Measurements from ENCODE around the gene RABGAP1L. TPM values are rescaled to one million over a fixed set of nuclear protein-coding genes. Genes with fewer than 3 reads are reported as not detected.

Gene RABGAP1L
- polyA plus RNA-seq, 3 donors: 35.2 to 75.3 (median 63.3) TPM

DNA sequence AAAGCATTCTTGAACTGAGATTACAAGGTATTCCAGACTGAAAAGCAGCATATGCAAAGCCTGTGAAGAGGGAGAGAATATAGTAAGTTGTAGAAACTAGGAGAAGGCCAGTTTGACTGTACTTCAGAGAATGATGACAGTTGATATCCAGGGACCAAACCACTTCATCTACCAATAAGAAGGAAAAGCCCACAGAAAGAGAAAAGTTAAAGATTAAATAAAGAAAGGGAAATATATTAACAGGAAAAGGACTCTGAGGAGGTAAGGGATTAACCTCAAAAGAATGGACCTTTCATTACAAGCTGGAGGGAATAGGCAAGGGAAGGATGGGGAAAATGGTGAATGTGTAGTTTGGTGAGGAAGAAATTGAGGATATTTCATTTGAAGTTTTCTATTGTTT lies 660.3 kb downstream of the RABGAP1L start:
- Mint-ChIP-seq H3K4me1 (peaks cover 16% of the 10 kb centered on the region), H3K9me3 (peaks cover 0 to 3% (median 0%) of the 10 kb centered on the region in 7 donors), H3K4me3 (no peak overlapping the region), H3K36me3 (peaks cover 0 to 4% of the 10 kb centered on the region in 2 donors), H3K27me3 (ENCODE audit: low read depth in 3 of 3) (no peaks in the 10 kb centered on the region), H3K27ac (no peak overlapping the region)
- Histone ChIP-seq H3K4me2 (replicated peaks; ENCODE audit: extremely low read depth, low read length, poor library complexity, severe bottlenecking) (no peak overlapping the region), H3K79me2 (ENCODE audit: insufficient read depth, low read length) (no peaks in the 10 kb centered on the region), H2AFZ (ENCODE audit: insufficient read depth, low read depth, low read length, poor library complexity, severe bottlenecking) (no peak overlapping the region), H3K9me3 (replicated peaks in 1 of 2; ENCODE audit: control insufficient read depth in 1 of 2, insufficient read depth in 1 of 2, low read length in 2 of 2) (no peaks in the 10 kb centered on the region), H4K20me1 (ENCODE audit: insufficient read depth, low read length) (no peaks in the 10 kb centered on the region), H3K4me3 (replicated peaks in 1 of 3; ENCODE audit: low read depth in 2 of 3, low read length in 3 of 3) (no peak overlapping the region), H3K36me3 (replicated peaks in 1 of 2; ENCODE audit: control insufficient read depth in 1 of 2, insufficient read depth in 2 of 2, low read length in 2 of 2) (no peaks in the 10 kb centered on the region), H3K4me1 (ENCODE audit: control insufficient read depth in 1 of 2, insufficient read depth in 2 of 2, low read length in 2 of 2) (peaks cover 11 to 16% of the 10 kb centered on the region in 2 donors), H3K9ac (ENCODE audit: insufficient read depth, low read length, poor library complexity, severe bottlenecking) (no peak overlapping the region), H3K27ac (ENCODE audit: low read depth in 1 of 2, low read length in 2 of 2) (no peak overlapping the region), H3K27me3 (ENCODE audit: control insufficient read depth in 2 of 2, insufficient read depth in 2 of 2, low read length in 2 of 2) (no peaks in the 10 kb centered on the region)
- intact Hi-C loops (cut with micrococcal nuclease): no loop called here
- no peak for DNase-seq
- TF ChIP-seq, protein P1, sequence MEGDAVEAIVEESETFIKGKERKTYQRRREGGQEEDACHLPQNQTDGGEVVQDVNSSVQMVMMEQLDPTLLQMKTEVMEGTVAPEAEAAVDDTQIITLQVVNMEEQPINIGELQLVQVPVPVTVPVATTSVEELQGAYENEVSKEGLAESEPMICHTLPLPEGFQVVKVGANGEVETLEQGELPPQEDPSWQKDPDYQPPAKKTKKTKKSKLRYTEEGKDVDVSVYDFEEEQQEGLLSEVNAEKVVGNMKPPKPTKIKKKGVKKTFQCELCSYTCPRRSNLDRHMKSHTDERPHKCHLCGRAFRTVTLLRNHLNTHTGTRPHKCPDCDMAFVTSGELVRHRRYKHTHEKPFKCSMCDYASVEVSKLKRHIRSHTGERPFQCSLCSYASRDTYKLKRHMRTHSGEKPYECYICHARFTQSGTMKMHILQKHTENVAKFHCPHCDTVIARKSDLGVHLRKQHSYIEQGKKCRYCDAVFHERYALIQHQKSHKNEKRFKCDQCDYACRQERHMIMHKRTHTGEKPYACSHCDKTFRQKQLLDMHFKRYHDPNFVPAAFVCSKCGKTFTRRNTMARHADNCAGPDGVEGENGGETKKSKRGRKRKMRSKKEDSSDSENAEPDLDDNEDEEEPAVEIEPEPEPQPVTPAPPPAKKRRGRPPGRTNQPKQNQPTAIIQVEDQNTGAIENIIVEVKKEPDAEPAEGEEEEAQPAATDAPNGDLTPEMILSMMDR (IDR thresholded peaks at IDR 0.05): no peak

DNA sequence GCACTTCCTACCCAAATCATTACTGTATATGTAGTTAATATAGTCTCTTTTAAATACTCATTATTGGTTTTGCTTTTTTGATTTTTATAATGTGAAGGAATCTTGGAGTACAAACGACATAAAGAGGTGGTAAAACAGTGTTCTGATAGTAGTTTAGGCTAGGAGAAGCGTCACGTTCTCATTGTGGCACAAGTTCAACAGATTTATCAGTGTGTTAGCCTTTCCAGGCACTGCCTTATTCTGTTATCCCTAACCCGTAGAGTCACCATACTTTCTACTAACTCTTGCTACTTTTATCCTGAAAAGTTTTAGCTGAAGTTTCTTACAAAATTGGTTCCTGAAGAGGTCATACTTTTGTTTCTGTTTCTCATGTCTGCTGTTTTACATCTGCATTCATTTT lies 665.8 kb downstream of the RABGAP1L start:
- Mint-ChIP-seq H3K4me1 (no peaks in the 10 kb centered on the region), H3K9me3 (peaks cover 0 to 3% (median 0%) of the 10 kb centered on the region in 7 donors), H3K27ac (peak overlapping the region in 1 of 7 donors; percentile 8), H3K36me3 (peaks cover 0 to 2% of the 10 kb centered on the region in 2 donors), H3K4me3 (no peak overlapping the region), H3K27me3 (ENCODE audit: low read depth in 3 of 3) (no peaks in the 10 kb centered on the region)
- Histone ChIP-seq H3K9me3 (replicated peaks in 1 of 2; ENCODE audit: control insufficient read depth in 1 of 2, insufficient read depth in 1 of 2, low read length in 2 of 2) (no peaks in the 10 kb centered on the region), H3K4me1 (ENCODE audit: control insufficient read depth in 1 of 2, insufficient read depth in 2 of 2, low read length in 2 of 2) (no peaks in the 10 kb centered on the region), H3K27me3 (ENCODE audit: control insufficient read depth in 2 of 2, insufficient read depth in 2 of 2, low read length in 2 of 2) (no peaks in the 10 kb centered on the region), H3K79me2 (ENCODE audit: insufficient read depth, low read length) (no peaks in the 10 kb centered on the region), H3K36me3 (replicated peaks in 1 of 2; ENCODE audit: control insufficient read depth in 1 of 2, insufficient read depth in 2 of 2, low read length in 2 of 2) (no peaks in the 10 kb centered on the region), H2AFZ (ENCODE audit: insufficient read depth, low read depth, low read length, poor library complexity, severe bottlenecking) (no peak overlapping the region), H3K9ac (ENCODE audit: insufficient read depth, low read length, poor library complexity, severe bottlenecking) (no peak overlapping the region), H3K27ac (ENCODE audit: low read depth in 1 of 2, low read length in 2 of 2) (no peak overlapping the region), H3K4me3 (replicated peaks in 1 of 3; ENCODE audit: low read depth in 2 of 3, low read length in 3 of 3) (no peak overlapping the region), H3K4me2 (replicated peaks; ENCODE audit: extremely low read depth, low read length, poor library complexity, severe bottlenecking) (no peak overlapping the region), H4K20me1 (ENCODE audit: insufficient read depth, low read length) (no peaks in the 10 kb centered on the region)
- TF ChIP-seq, protein P1 (IDR thresholded peaks at IDR 0.05): no peak
- no peak for DNase-seq
- WGBS (ENCODE audit: insufficient coverage): 80% methylated on average over 1 of the region's 4 CpGs
- intact Hi-C loops (cut with micrococcal nuclease): no loop called here

Measured in CD14-positive monocyte (primary cell).